UCSD-AML1 (cell line): ENCODE data around the gene CREB1.

ENCODE experiments used
- DNase-seq: peaks from one replicate; lab custom pipeline; 2025; ENCODE audit not compliant: unreplicated experiment; lab: John Stamatoyannopoulos, UW

The CREB1 gene

GRCh38 chr2:207540431-207540830 lies 10.7 kb downstream of the CREB1 start:
- DNase-seq = no peak

GRCh38 chr2:207541933-207542332 lies 12.2 kb downstream of the CREB1 start:
- DNase-seq = no peak

GRCh38 chr2:207543272-207543671 lies 13.5 kb downstream of the CREB1 start:
- DNase-seq = no peak

GRCh38 chr2:207546822-207547221 lies 17.1 kb downstream of the CREB1 start:
- DNase-seq = no peak

GRCh38 chr2:207549145-207549544 lies 19.4 kb downstream of the CREB1 start:
- DNase-seq = no peak

- DNase-seq = no peak
Observed at GRCh38 chr2:207558079-207558491, 28.3 kb downstream of the CREB1 start.

GRCh38 chr2:207561386-207562080 lies 31.8 kb downstream of the CREB1 start:
- DNase-seq = no peak

- no peak for DNase-seq
Observed at GRCh38 chr2:207565736-207566500, 36.2 kb downstream of the CREB1 start.

- DNase-seq = no peak
Observed at GRCh38 chr2:207567671-207568070, 37.9 kb downstream of the CREB1 start.

- no peak for DNase-seq
Observed at GRCh38 chr2:207571370-207571769, 41.6 kb downstream of the CREB1 start.

- no peak for DNase-seq
Observed at GRCh38 chr2:207584952-207585351, 55.2 kb downstream of the CREB1 start.

- no peak for DNase-seq
Observed at GRCh38 chr2:207587305-207587704, 57.5 kb downstream of the CREB1 start.

GRCh38 chr2:207589143-207589542 lies 59.4 kb downstream of the CREB1 start:
- no peak for DNase-seq

GRCh38 chr2:207593277-207593676 lies 63.5 kb downstream of the CREB1 start:
- DNase-seq = no peak

GRCh38 chr2:207594264-207594663 lies 64.5 kb downstream of the CREB1 start:
- no peak for DNase-seq

- DNase-seq = no peak
Observed at GRCh38 chr2:207594731-207595130, 65.0 kb downstream of the CREB1 start.

GRCh38 chr2:207599636-207600035 lies 69.9 kb downstream of the CREB1 start:
- DNase-seq = no peak

GRCh38 chr2:207600231-207600630 lies 70.5 kb downstream of the CREB1 start:
- no peak for DNase-seq

GRCh38 chr2:207601774-207602173 lies 72.0 kb downstream of the CREB1 start:
- DNase-seq = no peak

GRCh38 chr2:207603486-207603885 lies 73.7 kb downstream of the CREB1 start:
- no peak for DNase-seq

GRCh38 chr2:207606399-207606798 lies 76.6 kb downstream of the CREB1 start:
- DNase-seq = no peak

GRCh38 chr2:207606829-207607228 lies 77.1 kb downstream of the CREB1 start:
- no peak for DNase-seq

GRCh38 chr2:207612714-207613113 lies 83.0 kb downstream of the CREB1 start:
- DNase-seq = no peak
